NOMO-1 (cell line): ENCODE data around the gene RAB17.
"Not testable (repeated sequence)": the region's sequence is repeated elsewhere in the genome, so short reads cannot be mapped to it uniquely, and the experiment has no call there.

Source experiments
- DNase-seq, 2 experiments: peaks; one replicate each; lab custom pipeline; 2025; ENCODE audit not compliant: unreplicated experiment in 2 of 2; lab: John Stamatoyannopoulos, UW

RAB17 gene

DNA sequence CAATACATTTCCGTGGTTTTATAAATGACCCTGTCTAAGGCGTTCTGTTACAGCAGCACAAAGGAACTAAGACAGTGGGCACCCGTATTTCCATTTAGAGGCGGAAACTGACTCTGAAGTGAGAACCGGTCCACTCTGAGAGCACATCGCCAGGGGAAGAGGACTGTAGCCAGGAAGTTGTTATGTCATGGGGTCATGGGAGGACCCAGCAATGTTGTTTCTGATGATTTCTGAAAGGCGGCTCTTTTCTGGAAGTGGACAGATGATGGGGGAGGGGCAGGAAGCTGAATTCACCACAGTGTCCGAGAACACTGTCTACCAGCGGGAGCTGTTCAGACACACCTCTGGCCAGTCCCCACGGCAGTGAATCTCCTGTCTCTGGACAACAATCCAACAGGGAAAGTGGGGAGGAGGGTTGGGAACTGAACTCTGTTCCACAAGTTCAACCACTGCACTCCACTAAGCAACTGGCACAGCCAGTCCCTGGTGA, 34.7 kb upstream of the RAB17 start:
- DNase-seq = no peak

GRCh38 chr2:237624565-237624964, 34.0 kb upstream of the RAB17 start:
- no peak for DNase-seq

DNA sequence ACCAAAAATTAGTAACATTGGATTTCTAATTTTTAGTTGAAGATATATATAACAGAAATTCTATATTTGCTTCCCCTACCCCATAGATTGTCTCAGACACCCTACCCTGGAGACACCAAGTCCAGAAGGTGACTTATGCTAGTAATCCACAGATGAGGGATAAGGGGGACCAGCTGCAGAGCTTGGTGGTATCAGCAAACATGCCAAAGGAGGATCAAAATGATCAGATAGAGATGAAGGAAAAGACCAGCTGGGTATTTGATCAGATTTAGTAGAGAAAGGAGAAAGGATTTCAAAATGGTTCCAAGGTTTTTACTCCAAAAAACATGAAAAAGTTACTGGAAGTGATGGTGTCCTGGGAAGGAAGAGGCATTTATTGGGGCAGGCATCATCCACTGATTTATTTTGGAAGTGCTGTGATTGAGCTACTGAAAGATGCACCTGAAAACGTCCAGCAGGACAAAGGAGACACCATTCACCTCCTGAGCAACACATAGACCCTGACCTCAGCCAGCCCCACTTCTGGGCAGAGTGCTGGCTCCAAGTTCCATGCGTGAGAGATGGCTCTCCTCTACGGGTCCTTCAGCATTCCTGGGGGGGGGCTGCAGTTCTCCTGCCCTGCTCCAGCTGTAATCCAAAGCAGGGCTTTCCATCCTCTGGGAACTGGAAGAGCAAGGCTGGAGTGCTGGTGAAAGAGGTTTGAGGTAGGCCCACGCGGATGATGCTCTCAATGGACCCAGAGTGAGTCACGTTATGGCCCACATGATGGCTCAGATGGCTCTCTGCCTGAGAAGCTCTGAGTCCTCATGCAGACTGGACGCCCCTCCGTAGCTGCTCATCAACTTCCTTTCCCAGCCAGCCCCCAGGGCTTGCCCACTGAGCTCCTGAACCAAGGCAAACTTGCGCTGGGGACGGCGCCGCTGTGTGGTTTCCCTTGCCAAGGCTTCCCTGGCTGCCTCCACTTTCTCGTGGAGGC, 33.2 kb upstream of the RAB17 start:
- DNase-seq = no peak

DNA sequence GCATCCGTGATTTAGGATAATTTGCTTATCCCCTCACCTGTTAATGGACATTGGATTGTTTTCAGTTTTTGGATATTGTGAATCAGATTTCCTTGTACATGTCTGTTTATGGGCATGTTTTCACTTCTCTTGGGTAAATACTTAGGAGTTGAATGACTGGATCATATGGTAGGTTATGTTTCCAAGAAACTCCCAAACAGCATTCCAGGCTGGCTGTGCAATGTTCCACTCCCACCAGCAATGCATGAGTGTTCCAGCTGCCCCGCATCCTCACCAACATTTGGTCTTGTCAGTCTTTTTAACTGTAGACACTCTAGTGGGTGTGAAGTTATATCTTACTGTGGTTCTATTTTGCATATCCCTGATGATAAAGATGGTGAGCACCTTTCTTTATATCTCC, 27.9 kb upstream of the RAB17 start:
- DNase-seq = no peak

DNA sequence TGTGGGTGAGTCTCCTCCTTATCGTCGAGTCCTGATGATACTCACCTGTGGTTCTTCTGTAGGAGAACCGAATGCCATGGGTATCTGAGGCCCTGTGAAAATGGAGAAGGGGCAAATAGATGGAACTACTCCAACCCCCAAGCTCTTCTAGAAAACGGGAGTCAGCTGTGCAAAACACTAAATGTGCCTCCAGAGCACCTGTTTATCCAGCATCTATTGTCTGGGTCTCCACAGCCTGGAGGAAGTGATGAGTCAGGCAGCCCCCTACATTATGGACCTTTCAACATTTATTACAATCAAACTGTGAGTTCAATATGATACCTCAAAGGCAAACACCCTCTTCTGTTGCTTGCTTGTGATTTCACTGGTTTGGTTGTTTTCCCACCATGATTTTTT, 27.1 kb upstream of the RAB17 start:
- no peak for DNase-seq

- DNase-seq = peak; percentile 30 to 66
These were observed 26.4 kb upstream of the RAB17 start for GRCh38 chr2:237616734-237617586.

DNA sequence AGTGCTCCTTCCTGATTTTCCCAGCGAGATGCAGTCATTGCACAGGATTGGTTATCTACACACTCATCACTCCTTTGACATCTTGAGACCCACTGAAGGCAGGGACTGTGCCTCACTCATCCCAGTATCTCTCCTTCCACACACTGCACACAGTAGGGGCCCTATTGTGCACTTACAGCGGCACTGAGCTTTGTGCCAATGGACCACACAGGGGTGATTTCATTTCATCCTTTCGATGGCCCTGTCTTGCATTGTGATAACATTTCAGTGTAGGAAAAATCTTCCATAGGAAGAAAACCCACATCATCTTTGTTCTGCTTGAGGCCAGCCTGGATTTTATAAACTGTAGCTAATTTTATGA, 25.8 kb upstream of the RAB17 start:
- DNase-seq = no peak

DNA sequence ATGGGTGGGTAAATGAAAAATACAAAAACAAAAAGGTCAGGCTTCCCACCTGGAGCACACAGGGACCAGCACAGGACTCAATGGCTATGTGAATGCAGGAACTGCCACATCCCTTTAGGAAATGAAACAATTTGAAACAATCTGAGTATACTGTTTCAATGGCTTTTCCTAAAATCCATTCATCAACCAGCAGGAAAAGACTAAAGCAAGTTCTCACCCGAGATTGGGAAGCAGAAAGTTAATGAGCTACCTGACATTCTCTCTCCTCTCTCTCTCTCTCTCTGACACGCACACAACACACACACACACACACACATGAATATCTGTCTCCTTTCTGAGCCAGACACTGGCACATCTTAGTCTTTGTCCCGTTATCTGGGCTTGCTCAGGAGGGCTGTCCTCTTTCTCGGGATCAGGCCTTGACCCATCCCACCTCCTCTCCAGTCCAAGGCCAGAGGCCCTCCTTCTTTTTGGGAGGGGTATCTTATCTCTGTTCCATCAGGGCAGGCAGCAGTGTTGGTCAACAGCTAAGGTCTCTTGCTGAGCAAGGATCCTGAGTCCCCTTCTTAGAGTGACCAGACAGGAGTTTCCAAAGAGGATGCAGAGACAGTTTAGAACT, 25.2 kb upstream of the RAB17 start:
- no peak for DNase-seq

DNA sequence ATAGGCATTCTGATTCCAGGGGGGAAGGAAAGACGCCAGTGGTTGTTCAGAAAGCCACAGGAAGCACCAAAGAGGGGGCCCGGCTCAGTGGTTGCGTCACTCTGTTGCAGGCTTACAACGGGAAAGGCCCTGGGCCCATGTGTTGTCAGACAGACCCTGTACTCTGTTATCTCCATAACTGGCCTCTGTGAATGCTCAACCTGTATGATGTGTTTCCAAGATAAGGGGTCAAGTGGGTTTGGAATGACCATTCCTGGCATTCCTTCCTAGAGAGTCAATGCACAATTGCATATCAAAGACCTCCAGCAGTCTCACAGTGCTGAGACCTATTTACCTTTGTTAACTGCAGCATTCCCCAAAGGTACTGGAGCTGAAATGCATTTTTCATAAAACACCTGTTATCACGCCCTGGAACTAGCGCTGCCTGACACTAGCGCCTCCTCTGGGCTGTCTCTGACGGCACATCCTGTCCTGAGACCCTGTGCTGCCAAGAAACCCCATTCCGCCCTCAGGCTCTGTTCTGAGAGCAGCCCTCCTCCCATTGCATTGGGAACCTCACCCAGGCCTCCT, 23.7 kb upstream of the RAB17 start:
- DNase-seq = peak; percentile 45 to 75

- DNase-seq = no peak
These were observed 23.1 kb upstream of the RAB17 start for GRCh38 chr2:237613679-237614078.

DNA sequence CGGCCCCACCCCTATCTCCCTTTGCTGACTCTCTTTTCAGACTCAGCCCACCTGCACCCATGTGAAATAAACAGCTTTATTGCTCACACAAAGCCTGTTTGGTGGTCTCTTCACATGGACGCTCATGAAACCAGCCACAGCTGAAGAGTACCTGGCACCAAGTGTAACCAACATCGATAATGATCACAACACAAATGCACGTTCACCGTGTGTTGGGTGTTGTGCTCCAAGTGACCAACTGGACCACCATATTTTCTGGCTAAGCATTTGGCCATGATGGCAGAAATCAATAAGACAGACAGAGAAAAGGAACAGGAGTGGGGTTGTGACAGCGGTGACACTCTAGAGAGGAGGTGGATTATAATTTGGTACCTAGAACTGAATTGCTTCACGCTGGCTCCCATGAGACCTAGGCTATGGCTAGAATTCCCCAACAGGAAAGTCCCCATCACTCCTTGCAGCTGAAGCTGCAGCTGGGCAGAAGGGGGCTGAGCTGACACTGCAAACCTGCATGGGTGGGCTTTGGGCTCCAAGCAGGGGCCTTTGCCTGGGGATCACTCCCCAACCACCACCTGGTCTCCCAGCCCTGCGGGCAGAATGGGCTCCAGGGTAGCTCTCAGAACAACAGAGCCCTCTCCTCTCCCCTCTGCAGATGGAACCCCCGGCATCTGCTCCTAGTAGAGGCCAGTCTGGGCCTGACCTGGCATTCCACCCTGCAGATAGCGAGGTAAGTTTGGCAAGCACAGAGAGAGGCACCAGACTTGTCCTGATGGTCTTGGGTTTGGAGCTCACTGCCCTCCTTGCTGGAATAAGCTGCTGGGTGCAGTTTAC, 22.2 kb upstream of the RAB17 start:
- no peak for DNase-seq

DNA sequence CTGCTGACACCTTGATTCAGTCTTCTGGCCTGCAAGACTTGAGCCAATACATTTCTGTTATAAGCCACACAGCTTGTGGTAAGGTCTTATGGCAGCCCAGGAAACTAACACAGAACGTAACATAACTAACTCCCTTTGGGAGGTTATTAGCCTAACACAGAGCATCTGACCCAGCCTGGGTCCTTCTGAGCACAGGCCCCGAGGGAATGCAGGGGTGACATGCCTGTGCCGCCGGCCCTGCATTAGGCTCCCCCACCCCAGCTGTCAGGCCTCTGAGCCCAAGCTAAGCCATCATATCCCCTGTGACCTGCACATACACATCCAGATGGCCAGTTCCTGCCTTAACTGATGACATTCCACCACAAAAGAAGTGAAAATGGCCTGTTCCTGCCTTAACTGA, 16.0 kb upstream of the RAB17 start:
- DNase-seq = not testable (repeated sequence)

DNA sequence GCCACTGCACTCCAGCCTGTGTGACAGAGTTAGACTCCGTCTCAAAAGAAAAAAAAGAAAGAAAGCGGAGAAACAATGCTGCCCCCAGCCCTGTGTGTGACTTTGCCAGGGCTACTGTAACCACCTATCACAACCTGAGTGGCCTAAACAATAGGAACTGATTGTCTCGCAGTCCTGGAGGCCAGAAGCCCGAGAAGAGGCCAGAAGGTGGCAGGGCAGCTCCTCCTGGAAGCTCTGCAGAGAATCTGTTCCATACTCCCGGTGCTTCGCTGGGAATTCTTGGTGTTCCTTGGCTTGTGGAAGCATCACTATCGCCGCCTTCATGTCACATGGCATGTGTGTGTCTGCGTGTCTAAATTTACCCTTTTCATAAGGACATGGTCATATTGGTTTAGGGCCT, 14.4 kb upstream of the RAB17 start:
- no peak for DNase-seq

DNA sequence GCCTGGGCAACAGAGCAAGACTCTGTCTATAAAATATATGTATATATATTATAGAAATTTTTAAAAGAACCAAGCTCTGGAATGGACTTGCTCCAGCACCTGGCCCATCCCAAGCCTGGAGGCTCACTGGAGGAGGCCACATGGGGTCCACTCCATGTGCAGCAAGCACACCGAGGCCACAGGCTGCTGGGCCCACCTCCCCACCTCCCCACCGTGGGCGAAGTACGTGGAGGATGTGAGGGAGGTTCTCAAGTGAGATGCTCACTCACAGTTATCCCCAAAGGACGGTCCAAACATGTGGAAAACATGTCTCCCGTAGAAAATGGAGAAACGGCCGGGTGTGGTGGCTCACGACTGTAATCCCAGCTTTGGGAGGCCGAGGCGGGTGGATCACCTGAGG, 13.9 kb upstream of the RAB17 start:
- DNase-seq = no peak

GRCh38 chr2:237603718-237604362, 13.3 kb upstream of the RAB17 start:
- DNase-seq = peak; percentile 36 to 75

- no peak for DNase-seq
These were observed 12.6 kb upstream of the RAB17 start for GRCh38 chr2:237603049-237603717.

DNA sequence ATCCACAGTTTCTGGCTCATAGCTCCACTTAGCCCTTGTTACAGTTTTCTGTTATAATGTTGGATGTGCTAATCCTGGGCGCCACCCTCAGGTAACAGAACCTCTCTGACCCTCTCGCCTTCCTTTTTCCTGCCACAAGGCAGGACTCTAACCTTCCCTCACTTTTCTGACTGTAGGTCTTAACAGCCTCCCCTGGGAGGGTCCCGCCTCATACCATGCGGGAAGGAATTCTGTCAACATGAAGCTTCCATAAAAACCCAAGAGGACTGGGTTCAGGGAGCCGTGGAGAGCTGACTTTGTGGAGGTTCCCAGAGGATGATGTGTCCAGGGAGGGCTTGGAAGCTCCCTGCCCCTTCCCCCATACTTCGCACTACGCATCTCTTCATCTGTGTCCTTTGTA, 11.9 kb upstream of the RAB17 start:
- DNase-seq = no peak

- DNase-seq = no peak
These were observed 11.1 kb upstream of the RAB17 start for GRCh38 chr2:237601453-237602116.
